Eye (tissue), 1 donor: Measurements from ENCODE around the gene PLAC8L1.

ENCODE experiments used
- DNase-seq: peaks from one replicate; pipeline ENCODE4 v3.0.0-alpha.2; 2015

The PLAC8L1 gene

GRCh38 chr5:146078566-146078965 lies 26.8 kb downstream of the PLAC8L1 start:
- no peak for DNase-seq

- peak; percentile 47 for DNase-seq
These were observed 28.9 kb downstream of the PLAC8L1 start for GRCh38 chr5:146076455-146076854.

- no peak for DNase-seq
These were observed 29.3 kb downstream of the PLAC8L1 start for GRCh38 chr5:146076028-146076427.

- peak; percentile 94 for DNase-seq
These were observed 32.0 kb downstream of the PLAC8L1 start for GRCh38 chr5:146073239-146073900.

GRCh38 chr5:146072595-146072994 lies 32.8 kb downstream of the PLAC8L1 start:
- peak; percentile 43 for DNase-seq

GRCh38 chr5:146071171-146071570 lies 34.2 kb downstream of the PLAC8L1 start:
- no peak for DNase-seq

- no peak for DNase-seq
These were observed 34.6 kb downstream of the PLAC8L1 start for GRCh38 chr5:146070746-146071145.

GRCh38 chr5:146069780-146070099 lies 35.6 kb downstream of the PLAC8L1 start:
- no peak for DNase-seq

GRCh38 chr5:146068977-146069779 lies 36.2 kb downstream of the PLAC8L1 start:
- DNase-seq: no peak

GRCh38 chr5:146068206-146068605 lies 37.2 kb downstream of the PLAC8L1 start:
- DNase-seq: peak; percentile 63

GRCh38 chr5:146066968-146067367 lies 38.4 kb downstream of the PLAC8L1 start:
- DNase-seq: no peak

- DNase-seq: no peak
These were observed 45.2 kb downstream of the PLAC8L1 start for GRCh38 chr5:146060221-146060585.

- peak; percentile 52 for DNase-seq
These were observed 45.7 kb downstream of the PLAC8L1 start for GRCh38 chr5:146059460-146060220.

GRCh38 chr5:146055432-146055831 lies 49.9 kb downstream of the PLAC8L1 start:
- DNase-seq: no peak

- no peak for DNase-seq
These were observed 52.6 kb downstream of the PLAC8L1 start for GRCh38 chr5:146052780-146053179.

- no peak for DNase-seq
These were observed 53.7 kb downstream of the PLAC8L1 start for GRCh38 chr5:146051678-146052077.

- DNase-seq: no peak
These were observed 55.3 kb downstream of the PLAC8L1 start for GRCh38 chr5:146050086-146050485.

GRCh38 chr5:146049704-146050026 lies 55.7 kb downstream of the PLAC8L1 start:
- no peak for DNase-seq

- peak; percentile 91 for DNase-seq
These were observed 56.2 kb downstream of the PLAC8L1 start for GRCh38 chr5:146048994-146049703.

- DNase-seq: no peak
These were observed 58.0 kb downstream of the PLAC8L1 start for GRCh38 chr5:146047396-146047795.

- DNase-seq: no peak
These were observed 61.7 kb downstream of the PLAC8L1 start for GRCh38 chr5:146043722-146044121.

- no peak for DNase-seq
These were observed 62.6 kb downstream of the PLAC8L1 start for GRCh38 chr5:146042628-146043279.
